Vagina (tissue), 2 donors: ENCODE measurements around the gene TXN2. TPM values are rescaled to one million over a fixed set of nuclear protein-coding genes. Genes with fewer than 3 reads are reported as not detected.

ENCODE experiments used
- DNase-seq, 2 donors: peaks; one replicate each; pipeline ENCODE4 v3.0.0-alpha.2; 2017; ENCODE audit errors: extremely low spot score in 2 of 2
- H3K27ac ChIP-seq: fragments of 200-600 bp; sonication (generic); one replicate; pipeline ENCODE4 v1.5.1; 2019
- H3K27me3 ChIP-seq: fragments of 200-600 bp; sonication (generic); one replicate; pipeline ENCODE4 v1.5.1; 2019
- H3K36me3 ChIP-seq, 2 donors: fragments of 200-600 bp; sonication (generic); one replicate each; pipeline ENCODE4 v1.5.1; 2017 to 2019
- H3K4me1 ChIP-seq: fragments of 200-600 bp; sonication (generic); one replicate; pipeline ENCODE4 v1.5.1; 2019
- H3K4me3 ChIP-seq, 2 donors: fragments of 200-600 bp; sonication (generic); 1 replicate in 1 of 2; 2 replicates in 1 of 2; pipeline ENCODE4 v1.5.1; 2016 to 2019
- H3K9me3 ChIP-seq: fragments of 200-600 bp; sonication (generic); one replicate; pipeline ENCODE4 v1.5.1; 2019
- POLR2A ChIP-seq, 2 donors: fragments of 450-650 bp; IDR thresholded peaks; one replicate each; pipeline ENCODE4 v1.6.1; 2017; ENCODE audit warnings: antibody characterized with exemption in 2 of 2, mild to moderate bottlenecking in 2 of 2, moderate library complexity in 2 of 2
- POLR2AphosphoS5 ChIP-seq, 2 donors: sonication (generic); formaldehyde crosslinking; IDR thresholded peaks; one replicate each; pipeline ENCODE4 v1.9.0; 2017; ENCODE audit warnings: antibody characterized with exemption in 2 of 2, mild to moderate bottlenecking in 2 of 2, low read depth in 1 of 2; ENCODE audit not compliant: insufficient read depth in 1 of 2
- intact Hi-C: fragments of 100-400 bp; cut with DNase I; formaldehyde crosslinking; loops from one replicate; pipeline ENCODE4 v1.15.1; 2023
- total RNA-seq: library from RNA; depleted of rRNA; stranded (reverse); fragments of >200 nt; gene quantifications from one replicate; pipeline ENCODE4 v1.2.3, GENCODE V29; 2016
- TF ChIP-seq, protein P1 (sequence below), 3 experiments: fragments of 450-650 bp in 2 of 3; fragments of 200-600 bp in 1 of 3; sonication (generic) in 1 of 3; IDR thresholded peaks; one replicate each; pipeline ENCODE4 v1.5.1; 2017 to 2019; ENCODE audit warnings: antibody characterized with exemption in 3 of 3, mild to moderate bottlenecking in 2 of 3, moderate library complexity in 2 of 3

TXN2 gene
- total RNA-seq, 1 donor from 2014 or later, result 46.9 TPM

GRCh38 chr22:36467042-36467810, 14.2 kb downstream of the TXN2 start:
- Histone ChIP-seq H3K27ac (peak overlapping the region; percentile 85), H3K4me1 (peaks cover 70% of the 10 kb centered on the region), H3K9me3 (no peaks in the 10 kb centered on the region), H3K36me3 (no peaks in the 10 kb centered on the region), H3K4me3 (no peak overlapping the region), H3K27me3 (no peaks in the 10 kb centered on the region)
- no peak for DNase-seq
- intact Hi-C loops, result loop anchor here (5.0 kb wide), 1 partner anchor 165 kb away; no protein-coding TSS in a partner anchor
- TF ChIP-seq POLR2A (IDR thresholded peaks at IDR 0.05), result no peak
- TF ChIP-seq, protein P1, sequence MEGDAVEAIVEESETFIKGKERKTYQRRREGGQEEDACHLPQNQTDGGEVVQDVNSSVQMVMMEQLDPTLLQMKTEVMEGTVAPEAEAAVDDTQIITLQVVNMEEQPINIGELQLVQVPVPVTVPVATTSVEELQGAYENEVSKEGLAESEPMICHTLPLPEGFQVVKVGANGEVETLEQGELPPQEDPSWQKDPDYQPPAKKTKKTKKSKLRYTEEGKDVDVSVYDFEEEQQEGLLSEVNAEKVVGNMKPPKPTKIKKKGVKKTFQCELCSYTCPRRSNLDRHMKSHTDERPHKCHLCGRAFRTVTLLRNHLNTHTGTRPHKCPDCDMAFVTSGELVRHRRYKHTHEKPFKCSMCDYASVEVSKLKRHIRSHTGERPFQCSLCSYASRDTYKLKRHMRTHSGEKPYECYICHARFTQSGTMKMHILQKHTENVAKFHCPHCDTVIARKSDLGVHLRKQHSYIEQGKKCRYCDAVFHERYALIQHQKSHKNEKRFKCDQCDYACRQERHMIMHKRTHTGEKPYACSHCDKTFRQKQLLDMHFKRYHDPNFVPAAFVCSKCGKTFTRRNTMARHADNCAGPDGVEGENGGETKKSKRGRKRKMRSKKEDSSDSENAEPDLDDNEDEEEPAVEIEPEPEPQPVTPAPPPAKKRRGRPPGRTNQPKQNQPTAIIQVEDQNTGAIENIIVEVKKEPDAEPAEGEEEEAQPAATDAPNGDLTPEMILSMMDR (IDR thresholded peaks at IDR 0.05), result no peak
- TF ChIP-seq POLR2AphosphoS5 (IDR thresholded peaks at IDR 0.05; ENCODE audit: insufficient read depth in 1 of 2, low read depth in 1 of 2), result no peak

DNA sequence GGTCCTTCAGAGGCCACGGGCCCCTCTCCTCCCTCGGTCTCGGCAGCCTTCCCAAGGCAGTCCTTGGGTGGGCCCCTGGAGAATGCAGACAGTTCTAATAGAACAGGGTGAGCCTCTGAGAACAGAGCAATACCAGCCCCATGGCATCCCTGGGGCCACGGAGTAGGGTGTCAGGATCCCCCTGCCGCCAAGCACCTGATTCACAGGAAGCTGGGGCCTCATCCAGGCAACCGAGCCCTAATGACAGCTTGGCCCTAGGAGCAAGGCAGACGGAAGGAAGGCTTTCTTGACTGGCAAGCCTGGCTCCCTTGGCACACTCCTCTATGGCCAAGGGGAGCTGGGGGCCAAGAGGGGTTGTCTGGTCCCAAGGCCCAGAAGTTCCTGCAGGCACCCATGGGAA, 15.2 kb downstream of the TXN2 start:
- Histone ChIP-seq H3K4me3 (no peak overlapping the region), H3K9me3 (no peaks in the 10 kb centered on the region), H3K27me3 (no peaks in the 10 kb centered on the region), H3K36me3 (no peaks in the 10 kb centered on the region), H3K27ac (peak overlapping the region; percentile 85), H3K4me1 (peaks cover 69% of the 10 kb centered on the region)
- DNase-seq, result no peak
- TF ChIP-seq POLR2A (IDR thresholded peaks at IDR 0.05) (no peak), POLR2AphosphoS5 (IDR thresholded peaks at IDR 0.05; ENCODE audit: insufficient read depth in 1 of 2, low read depth in 1 of 2) (no peak)
- TF ChIP-seq, protein P1 (IDR thresholded peaks at IDR 0.05), result no peak
- intact Hi-C loops, result loop anchor here (5.0 kb wide), 1 partner anchor 164 kb away; no protein-coding TSS in a partner anchor

GRCh38 chr22:36465232-36466021, 16.0 kb downstream of the TXN2 start:
- no peak for DNase-seq
- Histone ChIP-seq H3K27ac (peak overlapping the region; percentile 85), H3K4me1 (peaks cover 61% of the 10 kb centered on the region), H3K9me3 (no peaks in the 10 kb centered on the region), H3K36me3 (no peaks in the 10 kb centered on the region), H3K4me3 (no peak overlapping the region), H3K27me3 (no peaks in the 10 kb centered on the region)
- TF ChIP-seq POLR2A (IDR thresholded peaks at IDR 0.05) (no peak), POLR2AphosphoS5 (IDR thresholded peaks at IDR 0.05; ENCODE audit: insufficient read depth in 1 of 2, low read depth in 1 of 2) (peak; percentile 78 to 85)
- intact Hi-C loops, result loop anchor here (5.0 kb wide), 1 partner anchor 163 kb away; no protein-coding TSS in a partner anchor

DNA sequence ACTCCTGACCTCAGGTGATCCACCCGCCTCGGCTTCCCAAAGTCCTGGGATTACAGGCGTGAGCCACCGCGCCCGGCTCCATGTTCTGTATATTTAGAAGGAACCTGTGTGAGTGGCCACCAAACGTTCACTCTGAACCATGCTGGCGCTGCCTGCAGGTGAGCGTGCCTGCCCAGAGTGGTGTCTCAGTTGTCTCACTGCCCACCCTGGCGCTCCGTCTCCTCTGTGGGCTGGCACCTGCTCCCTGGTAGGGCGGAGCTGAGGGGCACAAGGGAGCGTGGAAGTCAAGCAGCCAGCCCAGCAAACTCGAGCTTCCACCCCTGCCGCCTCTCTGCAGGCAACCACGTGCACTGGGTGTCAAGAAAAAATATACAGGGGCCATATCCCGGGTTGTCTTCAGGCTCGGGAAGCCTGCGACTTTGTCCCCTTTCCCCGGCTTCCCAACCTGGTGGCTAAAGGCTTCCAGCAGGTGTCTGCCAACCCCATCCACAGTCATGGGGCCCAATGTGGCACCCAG, 16.7 kb downstream of the TXN2 start:
- Histone ChIP-seq H3K36me3 (no peaks in the 10 kb centered on the region), H3K27ac (peak overlapping the region; percentile 85), H3K4me3 (no peak overlapping the region), H3K4me1 (peaks cover 54% of the 10 kb centered on the region), H3K9me3 (no peaks in the 10 kb centered on the region), H3K27me3 (no peaks in the 10 kb centered on the region)
- no peak for DNase-seq
- TF ChIP-seq POLR2AphosphoS5 (IDR thresholded peaks at IDR 0.05; ENCODE audit: insufficient read depth in 1 of 2, low read depth in 1 of 2) (no peak), POLR2A (IDR thresholded peaks at IDR 0.05) (no peak)
- TF ChIP-seq, protein P1 (IDR thresholded peaks at IDR 0.05), result no peak
- intact Hi-C loops, result loop anchor here (5.0 kb wide), 1 partner anchor 162 kb away; no protein-coding TSS in a partner anchor

- Histone ChIP-seq H3K27me3 (no peaks in the 10 kb centered on the region), H3K4me3 (no peak overlapping the region), H3K9me3 (no peaks in the 10 kb centered on the region), H3K27ac (peak overlapping the region; percentile 85), H3K4me1 (peaks cover 44% of the 10 kb centered on the region), H3K36me3 (no peaks in the 10 kb centered on the region)
- intact Hi-C loops, result no loop called here
- TF ChIP-seq POLR2A (IDR thresholded peaks at IDR 0.05) (no peak), POLR2AphosphoS5 (IDR thresholded peaks at IDR 0.05; ENCODE audit: insufficient read depth in 1 of 2, low read depth in 1 of 2) (peak; percentile 70 to 82)
- TF ChIP-seq, protein P1 (IDR thresholded peaks at IDR 0.05), result no peak
- no peak for DNase-seq
Measured at GRCh38 chr22:36463783-36464184, 17.7 kb downstream of the TXN2 start.
